Left ventricle myocardium superior (tissue), 1 donor: ENCODE results near the gene DNAJC27. TPM values are rescaled to one million over a fixed set of nuclear protein-coding genes. Genes with fewer than 3 reads are reported as not detected.
"Not testable (repeated sequence)": the region's sequence is repeated elsewhere in the genome, so short reads cannot be mapped to it uniquely, and the experiment has no call there.

Source experiments
- ATAC-seq: fragments of 200-7000 bp; cut with Tn5 transposase; one replicate; pipeline ENCODE4 v1.9.1; 2020; ENCODE audit warnings: mild to moderate bottlenecking, moderate library complexity
- DNase-seq: peaks from one replicate; pipeline ENCODE4 v3.0.0-alpha.2; 2020
- intact Hi-C: fragments of 100-400 bp; cut with micrococcal nuclease; formaldehyde crosslinking; loops from one replicate; pipeline ENCODE4 v1.11.0; 2022
- long read RNA-seq: library from polyadenylated mRNA; unstranded; transcript quantifications from one replicate; pipeline ENCODE4 v2.0.0, GENCODE V29; 2021
- total RNA-seq: library from RNA; stranded (reverse); fragmentation: NEBNext Ultra II Directional; extraction: Animal tissue kit (Norgen Biotek cat#: 25700); gene quantifications from one replicate; pipeline ENCODE4 v1.2.1, GENCODE V29; 2021
- donor health status: DM: no; HTN: yes; CAD: no; lungs with severe emphysema.

Gene DNAJC27
- 8.6 TPM for total RNA-seq
- long read RNA-seq, full-length matches to known transcripts: 8 of 14 reads
- long read RNA-seq, partial matches to known transcripts: 1 of 14 reads
- long read RNA-seq, other reads (novel, unspliced or antisense): 5 of 14 reads

- intact Hi-C loops: loop anchor here (10.0 kb wide), 1 partner anchor 223 kb away; no protein-coding TSS in a partner anchor
- peak; percentile 95 for ATAC-seq
- peak; percentile 99 for DNase-seq
Observed at GRCh38 chr2:24971536-24972314, at the start of gene DNAJC27. Gene DNAJC27, minus strand, starts transcription at chr2:24971955. Its CDS starts 51 bp downstream, at chr2:24971904.

GRCh38 chr2:25018681-25019080 is 46.9 kb upstream of the DNAJC27 start:
- no peak for ATAC-seq
- no peak for DNase-seq
- intact Hi-C loops: no loop called here

GRCh38 chr2:25014631-25015030 is 42.9 kb upstream of the DNAJC27 start:
- no peak for DNase-seq
- intact Hi-C loops: no loop called here
- no peak for ATAC-seq

- intact Hi-C loops: not testable (repeated sequence)
Observed at GRCh38 chr2:25011342-25011741, 39.6 kb upstream of the DNAJC27 start.

GRCh38 chr2:25009954-25010353 is 38.2 kb upstream of the DNAJC27 start:
- no peak for ATAC-seq

More at GRCh38 chr2:25011342-25011741, 39.6 kb upstream of the DNAJC27 start:
- not testable (repeated sequence) for DNase-seq, ATAC-seq

GRCh38 chr2:25002066-25002465 is 30.3 kb upstream of the DNAJC27 start:
- ATAC-seq: no peak
- no peak for DNase-seq
- intact Hi-C loops: no loop called here

More at GRCh38 chr2:25009954-25010353, 38.2 kb upstream of the DNAJC27 start:
- intact Hi-C loops: no loop called here
- no peak for DNase-seq

GRCh38 chr2:25001325-25001637 is 29.5 kb upstream of the DNAJC27 start:
- ATAC-seq: no peak
- intact Hi-C loops: no loop called here
- no peak for DNase-seq

GRCh38 chr2:25000503-25001324 is 29.0 kb upstream of the DNAJC27 start:
- ATAC-seq (no peak), DNase-seq (no peak)
- intact Hi-C loops: no loop called here

GRCh38 chr2:25000036-25000435 is 28.3 kb upstream of the DNAJC27 start:
- intact Hi-C loops: no loop called here
- ATAC-seq (no peak), DNase-seq (no peak)

GRCh38 chr2:24999097-24999496 is 27.3 kb upstream of the DNAJC27 start:
- ATAC-seq, DNase-seq, intact Hi-C loops: not testable (repeated sequence)

GRCh38 chr2:24994146-24994724 is 22.5 kb upstream of the DNAJC27 start:
- intact Hi-C loops: no loop called here
- ATAC-seq (peak; percentile 35), DNase-seq (no peak)

- ATAC-seq: peak; percentile 23
- intact Hi-C loops: no loop called here
- no peak for DNase-seq
Observed at GRCh38 chr2:24993406-24994145, 21.8 kb upstream of the DNAJC27 start.

- intact Hi-C loops: no loop called here
- no peak for DNase-seq
- ATAC-seq: peak; percentile 84
Observed at GRCh38 chr2:24986372-24986771, 14.6 kb upstream of the DNAJC27 start.

- ATAC-seq: no peak
- no peak for DNase-seq
- intact Hi-C loops: no loop called here
Observed at GRCh38 chr2:24985511-24985910, 13.8 kb upstream of the DNAJC27 start.

- ATAC-seq (peak; percentile 91), DNase-seq (peak; percentile 57)
- intact Hi-C loops: no loop called here
Observed at GRCh38 chr2:24984912-24985311, 13.2 kb upstream of the DNAJC27 start.

- intact Hi-C loops: no loop called here
Observed at GRCh38 chr2:24981411-24982136, 9.8 kb upstream of the DNAJC27 start.

GRCh38 chr2:24978661-24979060 is 6.9 kb upstream of the DNAJC27 start:
- intact Hi-C loops: loop anchor here (5.0 to 10.0 kb wide), 2 partner anchors 159 to 216 kb away; no protein-coding TSS in a partner anchor
- ATAC-seq (no peak), DNase-seq (no peak)

More at GRCh38 chr2:24981411-24982136, 9.8 kb upstream of the DNAJC27 start:
- no peak for ATAC-seq
- no peak for DNase-seq

GRCh38 chr2:24977631-24978030 is 5.9 kb upstream of the DNAJC27 start:
- intact Hi-C loops: loop anchor here (5.0 to 10.0 kb wide), 2 partner anchors 160 to 217 kb away; no protein-coding TSS in a partner anchor
- no peak for DNase-seq

More at GRCh38 chr2:24977631-24978030, 5.9 kb upstream of the DNAJC27 start:
- ATAC-seq: no peak
